Fibroblast of gingiva (primary cell): Measurements from ENCODE around the gene EBP.

Source experiments
- DNase-seq: peaks from one replicate; pipeline ENCODE4 v3.0.0-alpha.2; 2011; ENCODE audit warnings: low read depth

Gene EBP

GRCh38 chrX:48521353-48522243 is at the start of gene EBP:
Gene EBP (plus strand): TSS chrX:48521808. CDS start chrX:48523772, 1,964 bp downstream.
- DNase-seq, result peak; percentile 70

GRCh38 chrX:48472225-48472624 is 49.4 kb upstream of the EBP start:
- DNase-seq, result no peak

GRCh38 chrX:48472851-48473703 is 48.5 kb upstream of the EBP start:
- DNase-seq, result no peak

DNA sequence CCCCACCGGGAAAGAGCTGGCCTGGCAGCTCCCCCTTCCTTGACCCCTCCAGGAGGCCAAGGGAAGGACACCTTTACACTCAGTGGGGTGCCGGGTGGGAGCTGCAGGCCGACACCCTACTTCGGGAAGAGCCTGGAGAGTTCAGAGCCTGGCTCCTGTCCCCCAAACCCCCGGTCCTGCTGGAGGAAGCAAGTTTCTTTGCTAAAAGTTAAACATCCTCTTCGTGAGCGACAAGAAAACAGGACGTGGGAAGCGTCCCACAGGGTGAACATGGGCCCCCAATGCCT is 48.0 kb upstream of the EBP start:
- DNase-seq, result no peak

DNA sequence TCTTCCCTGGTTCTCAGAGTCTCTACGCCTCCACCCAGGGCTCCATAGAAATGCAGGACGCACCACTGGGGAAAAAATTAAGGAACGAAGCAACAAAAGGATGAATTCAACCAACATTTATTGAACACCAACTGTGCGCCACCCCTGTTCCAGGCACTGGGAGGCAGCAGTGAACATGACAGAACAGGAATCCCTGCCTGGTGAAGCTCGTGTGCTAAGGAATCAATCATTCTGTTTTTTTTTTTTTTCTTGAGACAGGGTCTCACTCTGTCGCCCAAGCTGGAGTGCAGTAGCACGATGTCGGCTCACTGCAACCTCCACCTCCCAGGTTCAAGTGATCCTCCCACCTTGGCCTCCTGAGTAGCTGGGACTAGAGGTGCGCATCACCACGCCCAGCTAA is 47.5 kb upstream of the EBP start:
- DNase-seq, result no peak

GRCh38 chrX:48474581-48474980 is 47.0 kb upstream of the EBP start:
- no peak for DNase-seq

DNA sequence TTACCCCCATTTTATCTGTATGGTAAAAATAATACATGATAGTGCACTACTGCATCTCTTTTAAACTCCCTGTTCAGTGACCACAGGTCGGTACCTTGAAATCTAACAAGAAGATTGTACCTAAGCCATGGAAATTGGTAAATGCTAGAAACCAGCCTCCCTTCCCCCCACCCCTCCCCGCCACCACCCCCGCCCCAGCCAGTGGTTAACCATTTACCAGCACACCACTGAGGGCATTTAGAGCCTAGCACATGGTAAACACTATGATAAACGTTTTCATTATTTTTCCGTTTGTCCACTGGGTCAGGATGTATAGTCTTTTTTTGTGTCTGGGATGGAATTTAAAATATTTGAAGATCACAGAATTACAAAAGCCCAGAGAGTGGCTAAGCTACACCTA is 46.3 kb upstream of the EBP start:
- no peak for DNase-seq

- peak; percentile 93 for DNase-seq
Measured at GRCh38 chrX:48475774-48476577, 45.6 kb upstream of the EBP start, which contains the start of gene FTSJ1. Gene FTSJ1 (plus strand): TSS chrX:48476199. CDS start chrX:48478048, 1,849 bp downstream.

DNA sequence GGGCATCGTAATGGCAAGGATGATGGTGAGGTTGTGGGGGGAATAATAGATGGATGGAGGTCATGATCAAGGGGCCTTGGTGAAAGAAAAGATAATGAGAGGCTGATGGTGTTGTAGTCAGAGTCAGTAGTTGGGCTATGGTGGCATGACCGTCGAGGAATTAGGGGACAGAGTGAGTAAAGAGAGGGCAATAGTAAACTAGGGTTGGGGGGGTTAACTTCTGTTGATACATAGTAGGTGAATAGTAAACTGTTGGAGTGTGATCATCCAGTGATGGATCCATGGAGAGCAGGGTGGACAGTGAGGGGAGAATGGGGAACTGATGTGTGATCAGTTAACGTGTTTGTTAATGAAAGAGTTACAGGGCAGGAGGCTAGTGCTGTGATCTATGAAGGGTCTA is 44.7 kb upstream of the EBP start:
- DNase-seq, result no peak

DNA sequence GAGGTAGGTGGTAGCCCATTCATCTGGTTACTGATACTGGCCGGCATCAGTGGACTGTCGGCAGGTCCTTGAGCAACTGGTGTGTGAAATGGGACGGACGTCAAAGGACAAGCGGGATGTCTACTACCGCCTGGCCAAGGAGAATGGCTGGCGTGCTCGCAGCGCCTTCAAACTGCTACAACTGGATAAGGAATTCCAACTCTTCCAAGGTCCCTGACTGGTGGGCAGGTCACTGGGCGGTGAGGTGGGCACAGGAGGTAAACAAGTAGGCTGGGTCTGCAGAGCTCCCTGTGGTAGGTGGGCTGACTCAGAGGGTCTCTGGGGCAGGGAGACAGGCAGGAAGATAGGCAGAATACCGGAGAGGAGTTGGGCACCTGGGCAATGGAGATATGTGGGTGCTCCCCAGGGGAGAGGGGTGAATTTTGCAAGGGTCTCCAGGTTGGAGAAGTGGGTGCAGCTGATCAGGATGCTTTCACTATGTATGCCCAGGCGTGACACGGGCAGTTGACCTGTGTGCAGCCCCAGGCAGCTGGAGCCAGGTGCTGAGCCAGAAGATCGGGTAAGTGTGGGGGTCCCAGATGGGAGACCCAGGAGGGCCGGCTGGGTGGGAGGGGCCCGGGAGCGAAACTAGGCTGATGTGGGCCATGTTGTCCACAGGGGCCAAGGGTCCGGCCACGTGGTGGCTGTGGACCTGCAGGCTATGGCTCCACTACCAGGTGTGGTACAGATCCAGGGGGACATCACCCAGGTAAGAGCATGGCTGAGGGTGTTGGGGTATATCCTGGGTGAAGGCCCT is 43.5 kb upstream of the EBP start:
- DNase-seq, result no peak

DNA sequence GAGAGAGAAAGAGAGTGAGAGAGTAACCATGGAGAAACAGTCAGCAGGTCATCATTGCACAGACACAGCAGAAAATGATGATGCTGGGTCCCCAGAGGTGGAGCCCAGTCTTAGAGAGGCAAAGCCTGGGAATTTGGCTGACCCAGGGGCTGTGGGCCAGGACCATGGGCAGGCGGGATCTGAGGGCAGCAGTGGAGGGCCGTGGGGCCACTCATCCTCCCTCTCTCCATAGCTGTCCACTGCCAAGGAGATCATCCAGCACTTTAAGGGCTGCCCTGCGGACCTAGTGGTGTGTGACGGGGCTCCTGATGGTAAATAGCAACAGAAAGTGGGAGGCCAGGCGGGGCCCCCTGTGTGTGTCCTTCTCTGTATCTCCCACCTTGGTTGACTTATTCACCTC is 42.8 kb upstream of the EBP start:
- no peak for DNase-seq

DNA sequence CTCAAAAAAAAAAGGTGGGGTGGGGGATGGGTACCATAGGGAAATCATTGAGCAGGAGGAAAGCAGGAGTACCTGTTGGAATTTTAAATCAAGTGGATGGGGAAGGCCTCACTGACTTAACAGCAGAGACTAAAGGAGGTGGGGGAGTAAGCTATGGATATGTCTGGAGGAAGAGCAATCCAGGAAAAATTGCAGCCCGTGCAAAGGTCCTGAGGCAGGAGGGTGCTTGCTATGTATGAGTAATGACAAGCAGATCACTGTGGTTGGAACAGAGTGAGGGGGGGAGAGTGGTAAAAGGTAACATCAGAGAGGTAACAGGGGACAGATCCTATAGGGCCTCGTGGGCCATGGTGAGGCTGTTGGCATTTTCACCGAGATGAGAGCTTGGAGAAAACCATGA is 41.5 kb upstream of the EBP start:
- DNase-seq, result no peak

DNA sequence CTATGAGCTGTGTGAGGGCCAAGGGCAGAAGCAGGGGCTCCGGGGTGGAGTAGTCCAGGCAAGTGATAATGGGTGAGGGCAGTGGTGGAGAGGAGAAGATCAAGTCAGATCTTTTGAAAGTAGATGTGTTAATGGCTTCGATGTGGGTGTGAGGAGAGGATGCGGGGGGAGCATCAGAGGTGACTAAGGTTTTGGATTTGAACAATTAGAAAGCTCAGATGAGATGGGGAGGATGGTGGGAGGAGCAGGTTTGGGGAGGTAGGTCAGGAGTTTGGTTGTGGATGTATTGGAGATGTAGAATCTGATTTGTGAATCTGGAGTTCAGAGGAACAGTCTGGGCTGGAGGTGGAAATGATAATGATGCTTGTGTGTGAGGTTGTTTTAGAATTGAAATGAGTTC is 41.0 kb upstream of the EBP start:
- DNase-seq, result no peak

DNA sequence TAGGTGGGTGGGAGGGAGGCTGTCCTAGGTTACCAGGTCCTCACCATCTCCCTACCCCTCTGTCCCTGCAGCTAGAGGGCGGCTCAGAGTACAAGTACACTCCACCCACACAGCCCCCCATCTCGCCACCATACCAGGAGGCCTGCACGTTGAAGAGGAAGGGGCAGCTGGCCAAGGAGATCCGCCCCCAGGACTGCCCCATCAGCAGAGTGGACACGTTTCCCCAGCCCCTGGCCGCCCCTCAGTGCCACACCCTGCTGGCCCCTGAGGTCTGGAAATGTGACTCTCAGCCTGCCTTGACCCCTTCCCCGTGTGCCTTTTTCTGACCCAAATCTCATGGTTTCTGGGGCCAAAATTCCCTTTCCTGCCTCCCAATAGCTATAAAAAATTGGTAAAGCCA is 39.1 kb upstream of the EBP start:
- no peak for DNase-seq

DNA sequence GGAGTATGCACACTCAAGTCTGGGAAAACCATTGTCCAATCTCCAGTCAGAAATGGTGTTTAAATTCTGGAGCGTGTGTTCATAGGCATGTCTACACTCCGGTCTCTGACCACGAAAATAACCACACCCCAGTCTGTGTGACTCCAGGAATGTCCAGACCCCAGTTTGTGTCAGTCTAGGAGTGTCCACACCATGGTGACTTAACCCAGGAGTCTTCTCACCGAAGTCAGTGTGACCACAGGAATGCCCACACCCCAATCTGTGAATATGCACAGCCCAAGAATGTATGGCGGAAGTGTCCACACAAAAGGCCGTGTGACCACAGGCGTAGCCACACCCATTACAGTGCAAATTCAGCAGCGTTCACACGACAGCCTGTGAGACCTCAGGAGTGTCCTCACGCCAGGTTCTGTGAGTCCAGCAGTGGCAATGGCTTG is 34.2 kb upstream of the EBP start:
- peak; percentile 72 for DNase-seq

- no peak for DNase-seq
Measured at GRCh38 chrX:48488034-48488433, 33.6 kb upstream of the EBP start.

- DNase-seq, result no peak
Measured at GRCh38 chrX:48489296-48489695, 32.3 kb upstream of the EBP start.

DNA sequence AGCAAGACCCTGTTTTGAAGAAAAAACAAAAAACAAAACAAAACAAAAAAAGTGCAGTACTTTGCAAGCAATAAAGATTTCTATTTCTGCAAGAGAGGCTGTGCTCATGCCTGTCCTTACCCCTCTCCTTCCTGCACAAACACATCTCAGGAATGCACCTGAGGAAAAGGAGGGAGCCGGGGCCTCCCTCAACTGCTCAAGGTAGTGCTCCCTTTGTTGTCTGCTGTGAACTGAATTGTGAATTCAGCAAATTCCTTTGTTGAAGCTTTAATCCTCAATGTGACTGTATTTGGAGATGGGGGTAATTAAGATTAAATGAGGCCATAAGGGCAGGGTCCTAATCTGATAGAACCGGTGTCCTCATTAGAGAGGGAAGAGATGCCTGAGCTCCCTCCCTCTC is 31.7 kb upstream of the EBP start:
- no peak for DNase-seq

GRCh38 chrX:48490661-48491060 is 30.9 kb upstream of the EBP start:
- DNase-seq, result no peak

GRCh38 chrX:48491809-48492208 is 29.8 kb upstream of the EBP start:
- DNase-seq, result no peak

DNA sequence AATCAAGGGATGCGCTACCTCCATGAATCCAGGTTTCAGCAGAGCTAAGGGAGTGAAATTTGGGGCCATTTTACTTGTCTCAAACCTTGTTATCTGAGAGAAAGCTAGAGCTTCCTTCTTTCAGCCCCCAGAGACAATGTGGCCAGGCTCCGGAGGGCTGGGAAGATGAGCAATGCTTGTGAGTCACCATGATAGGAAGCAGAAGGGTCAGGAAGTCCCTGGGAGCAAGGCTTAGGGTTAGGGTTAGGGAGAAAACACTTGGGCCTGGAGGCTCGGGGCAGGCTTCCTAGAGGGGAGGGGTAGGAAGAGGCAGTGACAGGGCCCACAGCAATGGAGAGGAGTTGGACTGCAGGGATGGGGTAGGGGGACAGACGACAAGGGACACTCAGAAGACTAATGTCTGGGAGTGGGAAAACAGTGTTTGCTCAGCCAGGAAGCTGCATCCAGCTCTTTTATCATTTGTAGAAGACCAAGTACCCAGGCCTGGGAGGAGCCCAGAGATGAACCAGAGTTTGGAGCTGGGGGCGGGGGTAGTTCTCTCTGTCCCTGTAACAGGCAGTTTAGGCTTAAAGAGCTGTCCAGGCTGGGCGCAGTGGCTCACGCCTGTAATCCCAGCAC is 29.2 kb upstream of the EBP start:
- peak; percentile 27 for DNase-seq
